OCI-LY1 (cell line): ENCODE data around the gene SLC12A7.

Source experiments
- EZH2 ChIP-seq: fragments of 200-600 bp; sonication (generic), shearing (Covaris generic); IDR thresholded peaks from 2 replicates; pipeline ENCODE4 v1.8.0; 2017; ENCODE audit warnings: borderline replicate concordance, mixed run types, mild to moderate bottlenecking, antibody characterized with exemption, low read length, moderate library complexity, mixed read lengths
- TF ChIP-seq, protein P1 (sequence below): fragments of 200-600 bp; sonication (generic), shearing (Covaris generic); IDR thresholded peaks from 2 replicates; pipeline ENCODE4 v1.5.1; 2017; ENCODE audit warnings: mild to moderate bottlenecking, antibody characterized with exemption, low read length, moderate library complexity, mixed read lengths

- no peak for TF ChIP-seq EZH2
- TF ChIP-seq, protein P1, sequence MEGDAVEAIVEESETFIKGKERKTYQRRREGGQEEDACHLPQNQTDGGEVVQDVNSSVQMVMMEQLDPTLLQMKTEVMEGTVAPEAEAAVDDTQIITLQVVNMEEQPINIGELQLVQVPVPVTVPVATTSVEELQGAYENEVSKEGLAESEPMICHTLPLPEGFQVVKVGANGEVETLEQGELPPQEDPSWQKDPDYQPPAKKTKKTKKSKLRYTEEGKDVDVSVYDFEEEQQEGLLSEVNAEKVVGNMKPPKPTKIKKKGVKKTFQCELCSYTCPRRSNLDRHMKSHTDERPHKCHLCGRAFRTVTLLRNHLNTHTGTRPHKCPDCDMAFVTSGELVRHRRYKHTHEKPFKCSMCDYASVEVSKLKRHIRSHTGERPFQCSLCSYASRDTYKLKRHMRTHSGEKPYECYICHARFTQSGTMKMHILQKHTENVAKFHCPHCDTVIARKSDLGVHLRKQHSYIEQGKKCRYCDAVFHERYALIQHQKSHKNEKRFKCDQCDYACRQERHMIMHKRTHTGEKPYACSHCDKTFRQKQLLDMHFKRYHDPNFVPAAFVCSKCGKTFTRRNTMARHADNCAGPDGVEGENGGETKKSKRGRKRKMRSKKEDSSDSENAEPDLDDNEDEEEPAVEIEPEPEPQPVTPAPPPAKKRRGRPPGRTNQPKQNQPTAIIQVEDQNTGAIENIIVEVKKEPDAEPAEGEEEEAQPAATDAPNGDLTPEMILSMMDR = no peak
Observed at GRCh38 chr5:1060535-1060981, 51.3 kb downstream of the SLC12A7 start.
